ENCODE measurements around the gene UBR2.
"Not testable (repeated sequence)": the region's sequence is repeated elsewhere in the genome, so short reads cannot be mapped to it uniquely, and the experiment has no call there.

Gene UBR2

DNA sequence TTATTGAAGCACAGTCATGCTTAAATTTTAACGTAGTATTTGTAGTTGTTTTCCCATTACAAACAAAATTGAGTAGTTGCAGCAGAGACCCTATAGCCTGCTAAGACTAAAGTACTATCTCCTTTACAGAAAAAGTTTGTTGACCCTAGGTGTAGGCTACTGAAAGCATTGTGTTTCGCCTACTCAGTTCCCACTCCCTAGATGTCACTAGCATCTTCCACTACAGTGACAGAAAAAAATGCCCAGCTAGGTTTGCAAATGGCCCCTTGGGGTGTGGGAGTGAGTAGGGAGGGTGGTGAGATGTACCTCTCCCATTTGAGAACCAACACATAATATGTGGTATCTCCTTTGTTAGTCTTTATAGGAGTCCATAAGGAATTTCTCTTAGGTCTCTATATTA lies 34.5 kb downstream of the UBR2 start:
- no peak for DNase-seq (ENCODE audit: low read depth in 2 of 2)
- TF ChIP-seq CTCF (IDR thresholded peaks at IDR 0.05; ENCODE audit: low read depth, low read length) = no peak
- H3K4me3 ChIP-seq (replicated peaks in 1 of 2; ENCODE audit: low read depth in 2 of 2, low read length in 2 of 2) = no peak overlapping the region

- no peak for DNase-seq (ENCODE audit: low read depth in 2 of 2)
- no peak for TF ChIP-seq CTCF (IDR thresholded peaks at IDR 0.05; ENCODE audit: low read depth, low read length)
- H3K4me3 ChIP-seq (replicated peaks in 1 of 2; ENCODE audit: low read depth in 2 of 2, low read length in 2 of 2) = no peak overlapping the region
These were observed 35.7 kb downstream of the UBR2 start for GRCh38 chr6:42599558-42599957.

DNA sequence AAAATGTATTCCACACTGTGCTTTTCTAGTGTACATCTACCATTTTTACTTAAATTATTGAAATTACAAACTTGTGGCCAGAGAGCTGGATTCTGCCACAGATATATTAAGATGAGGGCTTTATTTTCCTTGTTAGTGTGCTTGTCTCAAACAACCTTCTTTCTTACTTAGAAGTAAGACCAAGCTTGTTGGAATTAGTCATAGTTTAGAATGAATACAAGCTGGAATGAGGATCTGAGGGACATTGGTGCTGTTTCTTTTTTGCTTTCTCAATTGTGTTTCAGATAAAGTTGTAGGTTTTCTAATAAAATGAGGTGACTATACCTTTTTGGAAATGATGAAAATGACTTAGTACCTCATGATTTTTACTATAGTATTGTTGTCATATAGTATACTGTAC lies 40.3 kb downstream of the UBR2 start:
- no peak overlapping the region for H3K4me3 ChIP-seq (replicated peaks in 1 of 2; ENCODE audit: low read depth in 2 of 2, low read length in 2 of 2)
- peak in 1 of 2 donors; percentile 9 for DNase-seq (ENCODE audit: low read depth in 2 of 2)
- no peak for TF ChIP-seq CTCF (IDR thresholded peaks at IDR 0.05; ENCODE audit: low read depth, low read length)

DNA sequence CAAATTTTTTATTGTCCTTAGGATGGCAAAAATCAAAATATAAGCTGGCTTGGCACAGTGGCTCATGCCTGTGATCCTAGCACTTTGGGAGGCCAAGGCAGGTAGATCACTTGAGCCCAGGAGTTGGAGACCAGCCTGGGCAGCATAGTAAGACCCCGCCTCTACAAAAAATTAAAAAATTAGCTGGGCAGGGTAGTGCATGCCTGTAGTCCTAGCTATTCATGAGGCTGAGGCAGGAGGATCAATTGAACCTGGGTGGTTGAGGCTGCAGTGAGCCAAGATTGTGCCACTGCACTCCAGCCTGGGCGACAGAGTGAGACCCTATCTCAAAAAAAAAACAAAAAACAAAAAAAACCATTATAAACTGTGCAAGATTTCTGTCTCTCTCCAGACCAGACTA lies 40.9 kb downstream of the UBR2 start:
- H3K4me3 ChIP-seq (replicated peaks in 1 of 2; ENCODE audit: low read depth in 2 of 2, low read length in 2 of 2); DNase-seq (ENCODE audit: low read depth in 2 of 2): not testable (repeated sequence)

GRCh38 chr6:42610416-42610815 lies 46.6 kb downstream of the UBR2 start:
- TF ChIP-seq CTCF (IDR thresholded peaks at IDR 0.05; ENCODE audit: low read depth, low read length) = no peak

DNA sequence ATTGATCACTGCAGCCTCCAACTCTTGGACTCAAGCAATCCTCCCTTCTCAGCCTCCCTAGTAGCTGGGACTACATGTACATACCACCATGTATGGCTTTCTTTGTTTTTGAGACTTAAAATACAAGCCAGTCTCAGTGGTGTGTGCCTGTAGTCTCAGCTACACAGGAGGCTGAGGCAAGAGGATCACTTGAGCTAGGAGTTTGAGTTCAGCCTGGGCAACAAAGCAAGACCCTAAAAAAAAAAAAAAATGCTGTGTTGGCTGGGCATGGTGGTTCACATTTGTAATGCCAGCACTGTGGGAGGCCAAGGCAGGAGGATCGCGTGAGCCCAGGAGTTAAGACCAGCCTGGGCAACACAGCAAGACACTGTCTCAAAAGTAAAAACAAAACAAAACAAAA lies 51.7 kb downstream of the UBR2 start:
- no peak for TF ChIP-seq CTCF (IDR thresholded peaks at IDR 0.05; ENCODE audit: low read depth, low read length)
- H3K4me3 ChIP-seq (replicated peaks in 1 of 2; ENCODE audit: low read depth in 2 of 2, low read length in 2 of 2) = no peak overlapping the region
- DNase-seq (ENCODE audit: low read depth in 2 of 2) = no peak

More at GRCh38 chr6:42610416-42610815, 46.6 kb downstream of the UBR2 start:
- no peak for DNase-seq (ENCODE audit: low read depth in 2 of 2)
- no peak overlapping the region for H3K4me3 ChIP-seq (replicated peaks in 1 of 2; ENCODE audit: low read depth in 2 of 2, low read length in 2 of 2)

- DNase-seq (ENCODE audit: low read depth in 2 of 2) = peak in 1 of 2 donors; percentile 33
- no peak for TF ChIP-seq CTCF (IDR thresholded peaks at IDR 0.05; ENCODE audit: low read depth, low read length)
- H3K4me3 ChIP-seq (replicated peaks in 1 of 2; ENCODE audit: low read depth in 2 of 2, low read length in 2 of 2) = no peak overlapping the region
These were observed 52.9 kb downstream of the UBR2 start for GRCh38 chr6:42616716-42617115.

All from cardiac fibroblast (primary cell).